ENCODE data around the gene NUDT16L1.

GRCh38 chr16:4678596-4678995 lies 14.8 kb upstream of the NUDT16L1 start:
- TF ChIP-seq CTCF (IDR thresholded peaks at IDR 0.05; ENCODE audit: borderline replicate concordance, extremely low read depth, low read length, poor library complexity, severe bottlenecking): no peak
- TF ChIP-seq EZH2 (IDR thresholded peaks at IDR 0.05; ENCODE audit: borderline replicate concordance, low read depth, low read length, severe bottlenecking): no peak

All from DND-41 (cell line).